ENCODE measurements around the gene HELZ2. TPM values are rescaled to one million over a fixed set of nuclear protein-coding genes. Genes with fewer than 3 reads are reported as not detected.

The HELZ2 gene
- total and polyA plus RNA-seq, 2 experiments from 2014 or later: 5.2 to 48.9 TPM

GRCh38 chr20:63590218-63591146, 16.4 kb upstream of the HELZ2 start:
- Mint-ChIP-seq H3K4me1 (no peaks in the 10 kb centered on the region), H3K36me3 (ENCODE audit: low read depth) (peaks cover 18% of the 10 kb centered on the region), H3K4me3 (no peak overlapping the region), H3K9me3 (no peaks in the 10 kb centered on the region), H3K27me3 (ENCODE audit: insufficient read depth, low read depth, poor library complexity) (peaks cover 3% of the 10 kb centered on the region), H3K27ac (no peak overlapping the region; the same call in 1 of the 2 replicates)
- Histone ChIP-seq H3K4me3 (no peak overlapping the region), H3K36me3 (ENCODE audit: insufficient read depth) (no peaks in the 10 kb centered on the region), H4K20me1 (replicated peaks; ENCODE audit: insufficient read depth) (no peaks in the 10 kb centered on the region), H3K79me2 (replicated peaks; ENCODE audit: insufficient read depth) (no peaks in the 10 kb centered on the region), H3K27me3 (ENCODE audit: insufficient read depth) (no peaks in the 10 kb centered on the region), H3K9me2 (ENCODE audit: insufficient read depth) (no peaks in the 10 kb centered on the region), H3K4me2 (no peak overlapping the region), H3F3A (replicated peaks; ENCODE audit: low read depth) (0 out of 2 replicates have a peak, but pooled peaks cover 2% of the 10 kb centered on the region), H3K27ac (ENCODE audit: low read depth) (no peak overlapping the region), H2AFZ (no peak overlapping the region), H3K4me1 (ENCODE audit: insufficient read depth) (no peaks in the 10 kb centered on the region)
- no peak for DNase-seq (ENCODE audit: low spot score)
- TF ChIP-seq STAT1 (IDR thresholded peaks at IDR 0.05; ENCODE audit: unreplicated experiment) (no peak), ETS1 (IDR thresholded peaks at IDR 0.05) (no peak), REST (IDR thresholded peaks at IDR 0.05; ENCODE audit: unreplicated experiment) (no peak), ZNF331 (CRISPR knock-in tag; IDR thresholded peaks at IDR 0.05; ENCODE audit: low read depth) (no peak), POLR2AphosphoS5 (IDR thresholded peaks at IDR 0.05; ENCODE audit: low read depth) (no peak), JUNB (IDR thresholded peaks at IDR 0.05; ENCODE audit: unreplicated experiment) (no peak), NANOG (IDR thresholded peaks at IDR 0.05; ENCODE audit: borderline replicate concordance) (no peak), ZNF462 (CRISPR knock-in tag; IDR thresholded peaks at IDR 0.05) (no peak), EZH2phosphoT487 (IDR thresholded peaks at IDR 0.05; ENCODE audit: unreplicated experiment) (no peak), ZNF114 (CRISPR knock-in tag; IDR thresholded peaks at IDR 0.05) (no peak), EZH2 (IDR thresholded peaks at IDR 0.05; ENCODE audit: low read depth, unreplicated experiment) (no peak), CTCF (conservative IDR thresholded peaks at IDR 0.05; ENCODE audit: low read depth in 2 of 2) (no peak), CREB1 (CRISPR knock-in tag; IDR thresholded peaks at IDR 0.05; ENCODE audit: low read depth) (no peak)
- no peak for ATAC-seq
